K562 (cell line): ENCODE measurements around the gene GOLPH3L. TPM values are rescaled to one million over a fixed set of nuclear protein-coding genes. Genes with fewer than 3 reads are reported as not detected.
"Not testable (repeated sequence)": the region's sequence is repeated elsewhere in the genome, so short reads cannot be mapped to it uniquely, and the experiment has no call there.

Experiments
- CTBP1 ChIP-seq: fragments of 450-650 bp; IDR thresholded peaks from 2 replicates; pipeline ENCODE4 v1.6.1; 2016; ENCODE audit warnings: borderline replicate concordance
- CXXC5 ChIP-seq: fragments of 250-450 bp; sonication (Bioruptor Pico); IDR thresholded peaks from 2 replicates; pipeline ENCODE4 v1.8.0; 2022; ENCODE audit warnings: inconsistent platforms, mild to moderate bottlenecking, moderate library complexity
- DDX20 ChIP-seq: fragments of 450-650 bp; IDR thresholded peaks from 2 replicates; pipeline ENCODE4 v1.6.1; 2016; ENCODE audit warnings: missing genetic modification characterization, low read depth, mild to moderate bottlenecking, missing compliant biosample characterization, moderate library complexity
- HDAC3 ChIP-seq: fragments of 450-650 bp; IDR thresholded peaks from 2 replicates; pipeline ENCODE4 v1.6.1; 2018; ENCODE audit warnings: borderline replicate concordance, mild to moderate bottlenecking, moderate library complexity; ENCODE audit not compliant: partially characterized antibody
- ILK ChIP-seq: fragments of 450-650 bp; IDR thresholded peaks from 2 replicates; pipeline ENCODE4 v1.6.1; 2016; ENCODE audit warnings: missing genetic modification characterization, low read depth, mild to moderate bottlenecking, missing compliant biosample characterization, moderate library complexity, borderline replicate concordance
- MECOM ChIP-seq: fragments of 250-450 bp; sonication (Bioruptor Pico); IDR thresholded peaks from 2 replicates; pipeline ENCODE4 v1.8.0; 2022; ENCODE audit warnings: inconsistent platforms
- NCOR1 ChIP-seq: fragments of 450-650 bp; IDR thresholded peaks from 2 replicates; pipeline ENCODE4 v1.6.1; 2016; ENCODE audit warnings: mild to moderate bottlenecking, moderate library complexity
- NR4A1 ChIP-seq, 2 experiments: fragments of 250-450 bp in 1 of 2; fragments of 450-650 bp in 1 of 2; sonication (Bioruptor Pico) in 1 of 2; IDR thresholded peaks; 2 replicates each; pipeline versions ENCODE4 v1.4.0 to v1.6.1; 2016 to 2020; ENCODE audit warnings: mild to moderate bottlenecking in 2 of 2, missing compliant biosample characterization in 1 of 2, missing genetic modification characterization in 1 of 2, moderate library complexity in 1 of 2
- ZNF175 ChIP-seq: fragments of 200-800 bp; sonication (Bioruptor generic); IDR thresholded peaks from 2 replicates; pipeline ENCODE4 v1.6.1; 2016; ENCODE audit warnings: low read depth, mild to moderate bottlenecking, missing genetic modification characterization, missing compliant biosample characterization
- polyA plus RNA-seq, 8 experiments: library from polyadenylated mRNA; depleted of rRNA in 4 of 8; stranded (reverse) in 5 of 8; unstranded in 3 of 8; fragments of >200 nt; fragmentation: Nextera tagmentation in 2 of 8; fragmentation: Illumina TruSeq in 1 of 8; extraction: Ambion mirVana in 2 of 8; extraction: Trizol in 1 of 8; gene quantifications; 2 replicates each; pipeline versions ENCODE4 v1.2.1 to v1.2.3, GENCODE V29; 2011 to 2014; ENCODE audit warnings: inconsistent platforms in 1 of 8, missing spikeins in 1 of 8
- total RNA-seq, 7 experiments: library from RNA; depleted of rRNA in 6 of 7; stranded (reverse); fragments of >200 nt in 6 of 7; fragmentation: Illumina TruSeq in 2 of 7; extraction: Trizol in 2 of 7; gene quantifications; 2 replicates each; pipeline versions ENCODE4 v1.2.1 to v1.2.3, GENCODE V29; 2011 to 2021; ENCODE audit warnings: low replicate concordance in 1 of 7
- TF ChIP-seq, protein P1 (sequence below): fragments of 450-650 bp; IDR thresholded peaks from 2 replicates; pipeline ENCODE4 v1.6.1; 2016; ENCODE audit warnings: mild to moderate bottlenecking, moderate library complexity
- TF ChIP-seq, protein P2 (sequence below): fragments of 450-650 bp; formaldehyde crosslinking; IDR thresholded peaks from 2 replicates; pipeline ENCODE4 v1.4.0; 2020; ENCODE audit warnings: mild to moderate bottlenecking, moderate library complexity
- TF ChIP-seq, protein P3 (sequence below): fragments of 250-450 bp; sonication (Bioruptor Pico); IDR thresholded peaks from 2 replicates; pipeline ENCODE4 v1.8.0; 2022; ENCODE audit warnings: moderate library complexity, mild to moderate bottlenecking, inconsistent platforms

The GOLPH3L gene
- total and polyA plus RNA-seq, 9 of the 15 experiments (the other 6 are each of a cell fraction or from before 2014, with no cell fraction given) = 8.1 to 42.1 (median 21.6) TPM

DNA sequence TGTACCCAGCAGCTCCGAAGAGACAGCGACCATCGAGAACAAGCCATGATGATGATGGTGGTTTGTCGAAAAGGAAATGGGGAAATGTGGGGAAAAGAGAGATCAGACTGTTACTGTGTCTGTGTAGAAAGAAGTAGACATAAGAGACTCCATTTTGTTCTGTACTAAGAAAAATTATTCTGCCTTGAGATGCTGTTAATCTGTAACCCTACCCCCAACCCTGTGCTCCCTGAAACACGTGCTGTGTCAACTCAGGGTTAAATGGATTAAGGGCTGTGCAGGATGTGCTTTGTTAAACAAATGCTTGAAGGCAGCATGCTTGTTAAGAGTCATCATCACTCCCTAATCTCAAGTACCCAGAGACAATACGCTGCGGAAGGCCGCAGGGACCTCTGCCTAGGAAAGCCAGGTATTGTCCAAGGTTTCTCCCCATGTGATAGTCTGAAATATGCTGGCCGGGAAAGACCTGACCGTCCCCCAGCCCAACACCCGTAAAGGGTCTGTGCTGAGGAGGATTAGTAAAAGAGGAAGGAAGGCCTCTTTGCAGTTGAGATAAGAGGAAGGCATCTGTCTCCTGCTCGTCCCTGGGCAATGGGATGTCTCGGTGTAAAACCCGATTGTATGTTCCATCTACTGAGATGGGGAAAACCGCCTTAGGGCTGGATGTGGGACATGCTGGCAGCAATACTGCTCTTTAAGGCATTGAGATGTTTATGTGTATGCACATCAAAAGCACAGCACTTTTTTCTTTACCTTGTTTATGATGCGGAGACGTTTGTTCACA, 61.9 kb downstream of the GOLPH3L start (continued):
- TF ChIP-seq, protein P1, sequence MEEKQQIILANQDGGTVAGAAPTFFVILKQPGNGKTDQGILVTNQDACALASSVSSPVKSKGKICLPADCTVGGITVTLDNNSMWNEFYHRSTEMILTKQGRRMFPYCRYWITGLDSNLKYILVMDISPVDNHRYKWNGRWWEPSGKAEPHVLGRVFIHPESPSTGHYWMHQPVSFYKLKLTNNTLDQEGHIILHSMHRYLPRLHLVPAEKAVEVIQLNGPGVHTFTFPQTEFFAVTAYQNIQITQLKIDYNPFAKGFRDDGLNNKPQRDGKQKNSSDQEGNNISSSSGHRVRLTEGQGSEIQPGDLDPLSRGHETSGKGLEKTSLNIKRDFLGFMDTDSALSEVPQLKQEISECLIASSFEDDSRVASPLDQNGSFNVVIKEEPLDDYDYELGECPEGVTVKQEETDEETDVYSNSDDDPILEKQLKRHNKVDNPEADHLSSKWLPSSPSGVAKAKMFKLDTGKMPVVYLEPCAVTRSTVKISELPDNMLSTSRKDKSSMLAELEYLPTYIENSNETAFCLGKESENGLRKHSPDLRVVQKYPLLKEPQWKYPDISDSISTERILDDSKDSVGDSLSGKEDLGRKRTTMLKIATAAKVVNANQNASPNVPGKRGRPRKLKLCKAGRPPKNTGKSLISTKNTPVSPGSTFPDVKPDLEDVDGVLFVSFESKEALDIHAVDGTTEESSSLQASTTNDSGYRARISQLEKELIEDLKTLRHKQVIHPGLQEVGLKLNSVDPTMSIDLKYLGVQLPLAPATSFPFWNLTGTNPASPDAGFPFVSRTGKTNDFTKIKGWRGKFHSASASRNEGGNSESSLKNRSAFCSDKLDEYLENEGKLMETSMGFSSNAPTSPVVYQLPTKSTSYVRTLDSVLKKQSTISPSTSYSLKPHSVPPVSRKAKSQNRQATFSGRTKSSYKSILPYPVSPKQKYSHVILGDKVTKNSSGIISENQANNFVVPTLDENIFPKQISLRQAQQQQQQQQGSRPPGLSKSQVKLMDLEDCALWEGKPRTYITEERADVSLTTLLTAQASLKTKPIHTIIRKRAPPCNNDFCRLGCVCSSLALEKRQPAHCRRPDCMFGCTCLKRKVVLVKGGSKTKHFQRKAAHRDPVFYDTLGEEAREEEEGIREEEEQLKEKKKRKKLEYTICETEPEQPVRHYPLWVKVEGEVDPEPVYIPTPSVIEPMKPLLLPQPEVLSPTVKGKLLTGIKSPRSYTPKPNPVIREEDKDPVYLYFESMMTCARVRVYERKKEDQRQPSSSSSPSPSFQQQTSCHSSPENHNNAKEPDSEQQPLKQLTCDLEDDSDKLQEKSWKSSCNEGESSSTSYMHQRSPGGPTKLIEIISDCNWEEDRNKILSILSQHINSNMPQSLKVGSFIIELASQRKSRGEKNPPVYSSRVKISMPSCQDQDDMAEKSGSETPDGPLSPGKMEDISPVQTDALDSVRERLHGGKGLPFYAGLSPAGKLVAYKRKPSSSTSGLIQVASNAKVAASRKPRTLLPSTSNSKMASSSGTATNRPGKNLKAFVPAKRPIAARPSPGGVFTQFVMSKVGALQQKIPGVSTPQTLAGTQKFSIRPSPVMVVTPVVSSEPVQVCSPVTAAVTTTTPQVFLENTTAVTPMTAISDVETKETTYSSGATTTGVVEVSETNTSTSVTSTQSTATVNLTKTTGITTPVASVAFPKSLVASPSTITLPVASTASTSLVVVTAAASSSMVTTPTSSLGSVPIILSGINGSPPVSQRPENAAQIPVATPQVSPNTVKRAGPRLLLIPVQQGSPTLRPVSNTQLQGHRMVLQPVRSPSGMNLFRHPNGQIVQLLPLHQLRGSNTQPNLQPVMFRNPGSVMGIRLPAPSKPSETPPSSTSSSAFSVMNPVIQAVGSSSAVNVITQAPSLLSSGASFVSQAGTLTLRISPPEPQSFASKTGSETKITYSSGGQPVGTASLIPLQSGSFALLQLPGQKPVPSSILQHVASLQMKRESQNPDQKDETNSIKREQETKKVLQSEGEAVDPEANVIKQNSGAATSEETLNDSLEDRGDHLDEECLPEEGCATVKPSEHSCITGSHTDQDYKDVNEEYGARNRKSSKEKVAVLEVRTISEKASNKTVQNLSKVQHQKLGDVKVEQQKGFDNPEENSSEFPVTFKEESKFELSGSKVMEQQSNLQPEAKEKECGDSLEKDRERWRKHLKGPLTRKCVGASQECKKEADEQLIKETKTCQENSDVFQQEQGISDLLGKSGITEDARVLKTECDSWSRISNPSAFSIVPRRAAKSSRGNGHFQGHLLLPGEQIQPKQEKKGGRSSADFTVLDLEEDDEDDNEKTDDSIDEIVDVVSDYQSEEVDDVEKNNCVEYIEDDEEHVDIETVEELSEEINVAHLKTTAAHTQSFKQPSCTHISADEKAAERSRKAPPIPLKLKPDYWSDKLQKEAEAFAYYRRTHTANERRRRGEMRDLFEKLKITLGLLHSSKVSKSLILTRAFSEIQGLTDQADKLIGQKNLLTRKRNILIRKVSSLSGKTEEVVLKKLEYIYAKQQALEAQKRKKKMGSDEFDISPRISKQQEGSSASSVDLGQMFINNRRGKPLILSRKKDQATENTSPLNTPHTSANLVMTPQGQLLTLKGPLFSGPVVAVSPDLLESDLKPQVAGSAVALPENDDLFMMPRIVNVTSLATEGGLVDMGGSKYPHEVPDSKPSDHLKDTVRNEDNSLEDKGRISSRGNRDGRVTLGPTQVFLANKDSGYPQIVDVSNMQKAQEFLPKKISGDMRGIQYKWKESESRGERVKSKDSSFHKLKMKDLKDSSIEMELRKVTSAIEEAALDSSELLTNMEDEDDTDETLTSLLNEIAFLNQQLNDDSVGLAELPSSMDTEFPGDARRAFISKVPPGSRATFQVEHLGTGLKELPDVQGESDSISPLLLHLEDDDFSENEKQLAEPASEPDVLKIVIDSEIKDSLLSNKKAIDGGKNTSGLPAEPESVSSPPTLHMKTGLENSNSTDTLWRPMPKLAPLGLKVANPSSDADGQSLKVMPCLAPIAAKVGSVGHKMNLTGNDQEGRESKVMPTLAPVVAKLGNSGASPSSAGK = peak; percentile 67
- TF ChIP-seq, protein P2, sequence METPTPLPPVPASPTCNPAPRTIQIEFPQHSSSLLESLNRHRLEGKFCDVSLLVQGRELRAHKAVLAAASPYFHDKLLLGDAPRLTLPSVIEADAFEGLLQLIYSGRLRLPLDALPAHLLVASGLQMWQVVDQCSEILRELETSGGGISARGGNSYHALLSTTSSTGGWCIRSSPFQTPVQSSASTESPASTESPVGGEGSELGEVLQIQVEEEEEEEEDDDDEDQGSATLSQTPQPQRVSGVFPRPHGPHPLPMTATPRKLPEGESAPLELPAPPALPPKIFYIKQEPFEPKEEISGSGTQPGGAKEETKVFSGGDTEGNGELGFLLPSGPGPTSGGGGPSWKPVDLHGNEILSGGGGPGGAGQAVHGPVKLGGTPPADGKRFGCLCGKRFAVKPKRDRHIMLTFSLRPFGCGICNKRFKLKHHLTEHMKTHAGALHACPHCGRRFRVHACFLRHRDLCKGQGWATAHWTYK (CRISPR knock-in tag) = peak; percentile 49; the same call in 1 of the 2 replicates
- TF ChIP-seq HDAC3 = peak; percentile 8
- TF ChIP-seq MECOM (CRISPR knock-in tag) = peak; percentile 10; the same call in 1 of the 2 replicates
- TF ChIP-seq NCOR1 = 0 out of 2 replicates have a peak, but pooled peaks have one; percentile 24
- TF ChIP-seq ILK (tag) = peak; percentile 46; the same call in 1 of the 2 replicates
- not testable (repeated sequence) for TF ChIP-seq NR4A1 (CRISPR knock-in tag; IDR thresholded peaks at IDR 0.05)
- peak; percentile 91 for TF ChIP-seq NR4A1 (tag; IDR thresholded peaks at IDR 0.05)
- TF ChIP-seq, protein P3, sequence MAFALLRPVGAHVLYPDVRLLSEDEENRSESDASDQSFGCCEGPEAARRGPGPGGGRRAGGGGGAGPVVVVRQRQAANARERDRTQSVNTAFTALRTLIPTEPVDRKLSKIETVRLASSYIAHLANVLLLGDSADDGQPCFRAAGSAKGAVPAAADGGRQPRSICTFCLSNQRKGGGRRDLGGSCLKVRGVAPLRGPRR (CRISPR knock-in tag) = 0 out of 2 replicates have a peak, but pooled peaks have one; percentile 51
- TF ChIP-seq DDX20 = peak; percentile 77; the same call in 1 of the 2 replicates
- TF ChIP-seq CTBP1 = peak; percentile 80
- TF ChIP-seq CXXC5 (CRISPR knock-in tag) = peak; percentile 74
- 0 out of 2 replicates have a peak, but pooled peaks have one; percentile 63 for TF ChIP-seq ZNF175 (CRISPR knock-in tag)
